ENCODE data around the gene AZU1.
A peak's percentile ranks its signal among the peaks of the same experiment; 100 is the strongest.

The AZU1 gene

DNA sequence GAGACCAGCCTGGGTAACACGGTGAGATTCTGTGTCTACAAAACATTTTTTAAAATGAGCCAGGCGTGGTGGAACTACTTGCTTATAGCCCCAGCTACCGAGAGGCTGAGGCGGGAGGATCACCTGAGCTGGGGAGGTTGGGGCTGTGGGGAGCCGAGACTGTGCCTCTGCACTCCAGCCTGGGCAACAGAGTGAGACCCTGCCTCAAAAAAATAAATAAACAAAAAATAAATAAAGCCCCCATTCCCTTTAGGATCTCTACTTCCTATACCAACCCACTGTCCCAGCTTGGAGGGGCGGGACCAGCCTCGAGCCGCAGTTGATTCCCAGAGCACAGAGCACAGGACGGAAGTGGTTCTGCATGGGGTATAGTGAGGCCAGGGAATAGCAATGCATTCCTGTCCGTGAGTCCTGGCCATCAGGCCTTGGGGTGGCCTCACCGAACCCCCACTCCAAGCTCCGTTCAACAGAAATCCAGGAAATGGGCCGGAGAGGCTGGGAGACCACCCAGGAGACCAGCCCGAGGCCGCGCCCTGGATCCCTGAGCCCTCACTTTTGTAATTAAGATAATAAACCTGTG, 35.2 kb upstream of the AZU1 start:
- no peak for TF ChIP-seq CTCF (IDR thresholded peaks at IDR 0.05; ENCODE audit: low read depth, low read length)
- H3K4me3 ChIP-seq (ENCODE audit: low read depth, low read length) = no peak overlapping the region

DNA sequence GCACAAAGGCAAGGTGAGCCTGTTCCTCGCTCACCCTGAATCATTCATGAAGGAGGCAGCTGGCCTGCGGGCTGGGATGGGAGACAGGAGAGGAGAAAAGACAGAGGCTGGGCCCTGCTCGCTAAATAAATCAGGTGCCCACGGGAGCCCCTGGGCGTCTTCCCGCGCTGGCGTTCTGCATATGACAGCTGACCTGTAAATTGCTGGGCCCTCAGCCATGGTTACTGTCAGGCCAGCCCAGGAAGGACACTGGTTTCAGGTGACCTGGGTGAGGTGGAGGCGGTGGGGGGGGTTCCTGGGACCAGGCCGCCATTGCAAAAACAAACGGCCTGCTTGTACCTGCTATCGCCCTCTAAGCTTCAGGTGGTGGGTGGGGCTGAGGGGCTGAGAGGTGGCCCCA, 33.8 kb upstream of the AZU1 start:
- H3K4me3 ChIP-seq (ENCODE audit: low read depth, low read length) = no peak overlapping the region

DNA sequence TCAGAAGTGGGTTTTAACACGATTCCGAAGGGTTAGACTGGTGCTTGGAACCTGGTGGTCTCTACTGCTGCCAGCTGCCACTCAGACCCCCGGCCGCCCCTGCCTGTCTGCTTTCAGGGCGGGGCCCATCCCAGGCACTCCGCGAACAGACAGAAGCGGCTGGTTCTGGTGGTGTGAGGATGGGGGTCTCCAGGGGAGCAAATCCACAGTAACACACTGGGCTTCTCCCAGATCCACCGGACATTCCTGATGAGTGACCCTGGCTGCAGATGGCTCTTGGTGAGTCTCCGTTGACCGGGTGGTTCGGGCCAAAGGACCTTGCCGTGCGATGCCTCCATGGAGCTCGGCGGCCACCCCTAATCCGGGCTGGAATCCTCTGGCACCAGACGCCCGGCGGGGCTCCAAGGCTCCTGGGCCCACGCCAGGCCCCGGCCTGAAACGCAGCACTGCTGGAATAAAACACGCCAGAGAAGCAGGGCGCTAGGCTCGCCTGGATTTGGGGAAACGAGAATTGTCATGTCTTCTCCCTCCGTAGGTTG, 32.5 kb upstream of the AZU1 start:
- no peak overlapping the region for H3K4me3 ChIP-seq (ENCODE audit: low read depth, low read length)
- TF ChIP-seq CTCF (IDR thresholded peaks at IDR 0.05; ENCODE audit: low read depth, low read length) = no peak

More for the DNA sequence above, 33.8 kb upstream of the AZU1 start:
- TF ChIP-seq CTCF (IDR thresholded peaks at IDR 0.05; ENCODE audit: low read depth, low read length) = no peak

DNA sequence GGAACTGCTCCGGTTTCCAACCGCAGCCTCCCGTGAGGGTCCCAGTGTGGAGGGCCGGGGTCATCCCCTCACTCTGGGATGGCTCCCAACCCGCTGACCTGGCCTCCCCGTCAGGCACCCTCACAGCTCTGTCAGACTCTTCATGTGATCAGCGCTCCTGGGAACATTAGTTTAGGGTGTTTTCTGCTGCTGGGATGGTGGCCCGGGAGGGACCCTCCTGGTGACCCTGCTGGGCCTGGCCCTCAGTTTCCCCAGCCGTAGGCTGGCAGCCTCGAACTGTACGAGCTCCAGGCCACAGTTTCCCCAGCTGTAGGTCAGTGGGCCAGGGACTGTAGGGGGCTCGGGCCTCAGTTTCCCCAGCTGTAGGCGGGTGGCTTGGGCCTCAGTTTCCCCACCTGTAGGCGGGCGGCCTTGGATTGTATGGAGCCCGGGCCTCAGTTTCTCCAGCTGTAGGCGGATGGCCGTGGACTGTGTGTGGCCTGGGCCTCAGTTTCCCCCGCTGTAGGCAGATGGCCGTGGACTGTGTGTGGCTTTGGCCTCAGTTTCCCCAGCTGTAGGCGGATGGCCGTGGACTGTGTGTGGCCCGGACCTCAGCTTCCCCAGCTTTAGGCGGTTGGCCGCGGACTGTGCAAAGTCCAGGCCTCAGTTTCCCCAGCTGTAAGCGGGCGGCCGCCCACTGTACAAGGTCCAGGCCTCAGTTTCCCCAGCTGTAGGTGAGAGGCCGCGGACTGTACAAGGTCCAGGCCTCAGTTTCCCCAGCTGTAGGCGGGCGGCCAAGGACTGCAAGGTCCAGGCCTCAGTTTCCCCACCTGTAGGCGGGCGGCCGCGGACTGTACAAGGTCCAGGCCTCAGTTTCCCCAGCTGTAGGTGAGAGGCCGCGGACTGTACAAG, 31.7 kb upstream of the AZU1 start:
- TF ChIP-seq CTCF (IDR thresholded peaks at IDR 0.05; ENCODE audit: low read depth, low read length) = no peak
- H3K4me3 ChIP-seq (ENCODE audit: low read depth, low read length) = peak overlapping the region; percentile 53; the same call in 1 of the 2 replicates

- no peak for TF ChIP-seq CTCF (IDR thresholded peaks at IDR 0.05; ENCODE audit: low read depth, low read length)
Measured at GRCh38 chr19:796692-797527, 30.7 kb upstream of the AZU1 start, which contains the start of gene PTBP1. Gene PTBP1 (plus strand): TSS chr19:797452. CDS start chr19:797498, 46 bp downstream.

DNA sequence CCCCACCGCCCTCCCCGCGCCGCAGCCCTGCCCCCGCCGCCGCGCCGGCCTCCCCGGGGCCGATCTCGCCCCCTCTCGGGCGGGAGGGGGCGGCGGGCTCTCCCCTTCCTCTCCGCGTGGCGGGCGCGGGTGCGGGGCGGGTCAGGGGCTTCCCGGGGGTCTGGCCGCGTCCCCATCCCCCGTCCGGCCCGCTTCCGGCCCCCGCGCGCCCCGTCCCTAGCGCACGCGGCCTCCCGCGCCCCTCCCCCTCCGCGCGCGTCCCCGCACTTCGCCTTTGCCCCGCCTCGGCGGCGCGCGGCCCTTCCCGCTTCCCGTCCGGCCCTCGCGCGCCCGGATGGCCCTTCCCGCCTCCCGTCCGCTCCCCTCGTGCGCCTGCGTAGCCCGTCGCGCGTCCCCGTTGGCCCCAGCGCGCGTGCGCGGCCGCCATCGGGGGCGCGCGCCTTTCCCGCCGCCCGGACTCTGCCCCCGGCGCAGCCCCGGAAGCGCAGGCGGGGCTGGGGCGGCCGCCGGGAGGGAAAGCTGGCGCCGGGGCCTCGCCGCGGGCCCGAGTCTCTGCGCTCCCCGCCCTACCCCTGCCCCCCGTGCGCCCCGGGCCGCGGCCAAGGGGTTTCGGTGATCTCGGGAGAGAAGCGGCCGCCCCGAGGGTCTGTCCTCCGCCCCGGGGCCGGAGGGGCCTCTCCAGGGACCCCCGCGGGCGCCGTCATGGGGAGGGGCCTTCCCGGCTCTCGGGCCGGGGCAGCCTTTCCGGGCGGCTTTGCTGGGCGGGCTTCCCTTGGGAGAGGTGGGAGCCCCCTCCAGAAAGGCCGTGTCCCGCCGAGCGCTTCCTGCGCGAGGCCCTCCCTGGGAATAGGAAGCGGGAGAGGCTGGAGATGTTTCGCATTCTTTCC, 29.9 kb upstream of the AZU1 start:
- no peak for TF ChIP-seq CTCF (IDR thresholded peaks at IDR 0.05; ENCODE audit: low read depth, low read length)
- peak overlapping the region; percentile 91 for H3K4me3 ChIP-seq (ENCODE audit: low read depth, low read length)

More at GRCh38 chr19:796692-797527, 30.7 kb upstream of the AZU1 start, which contains the start of gene PTBP1:
- H3K4me3 ChIP-seq (ENCODE audit: low read depth, low read length) = peak within 1 kb of the TSS; percentile 91
